Mesenchymal stem cell (in vitro differentiated cells and primary cell): ENCODE results near the gene TEX38.

Experiments used
- DNase-seq: peaks from one replicate; pipeline ENCODE4 v3.0.0-alpha.2; 2013
- H2AFZ ChIP-seq: one replicate; pipeline ENCODE4 v1.6.1; 2013; ENCODE audit warnings: low read depth, mild to moderate bottlenecking, control low read depth, inconsistent platforms, low read length, moderate library complexity
- H2AK5ac ChIP-seq: 2 replicates; pipeline ENCODE4 v1.6.1; 2013; ENCODE audit warnings: low read length, moderate library complexity, mild to moderate bottlenecking, inconsistent platforms; ENCODE audit not compliant: severe bottlenecking
- H2BK120ac ChIP-seq: one replicate; pipeline ENCODE4 v1.6.1; 2013; ENCODE audit warnings: low read depth, mild to moderate bottlenecking, inconsistent platforms, low read length, moderate library complexity
- H2BK12ac ChIP-seq, 2 experiments: one replicate each; pipeline ENCODE4 v1.6.1; 2013; ENCODE audit warnings: inconsistent platforms in 2 of 2, low read length in 2 of 2, mild to moderate bottlenecking in 2 of 2, moderate library complexity in 2 of 2, control low read depth in 1 of 2
- H2BK15ac ChIP-seq: one replicate; pipeline ENCODE4 v1.6.1; 2013; ENCODE audit warnings: mild to moderate bottlenecking, low read depth, inconsistent platforms; ENCODE audit not compliant: poor library complexity, severe bottlenecking
- H2BK5ac ChIP-seq: 2 replicates; pipeline ENCODE4 v1.6.1; 2013; ENCODE audit warnings: low read depth, mild to moderate bottlenecking, low read length, control low read depth, inconsistent platforms; ENCODE audit not compliant: poor library complexity, severe bottlenecking
- H3K14ac ChIP-seq, 2 experiments: one replicate each; pipeline ENCODE4 v1.6.1; 2013; ENCODE audit warnings: inconsistent platforms in 2 of 2, low read length in 2 of 2, control low read depth in 1 of 2, mild to moderate bottlenecking in 1 of 2, moderate library complexity in 1 of 2
- H3K18ac ChIP-seq, 2 experiments: one replicate each; pipeline ENCODE4 v1.6.1; 2013; ENCODE audit warnings: inconsistent platforms in 2 of 2, low read length in 2 of 2, control low read depth in 1 of 2, low read depth in 1 of 2, mild to moderate bottlenecking in 1 of 2
- H3K23ac ChIP-seq, 2 experiments: one replicate each; pipeline ENCODE4 v1.6.1; 2013; ENCODE audit warnings: inconsistent platforms in 2 of 2, low read length in 2 of 2, mild to moderate bottlenecking in 2 of 2, moderate library complexity in 2 of 2, control low read depth in 1 of 2
- H3K27ac ChIP-seq: 2 replicates; pipeline ENCODE4 v1.5.1; 2013; ENCODE audit warnings: mild to moderate bottlenecking, moderate library complexity, low read length, control low read depth, inconsistent platforms; ENCODE audit not compliant: poor library complexity, severe bottlenecking
- H3K27me3 ChIP-seq, 2 experiments: 2 replicates each; pipeline versions ENCODE4 v1.6.1 to v1.7.0; 2013; ENCODE audit warnings: low read length in 2 of 2, mild to moderate bottlenecking in 2 of 2, moderate library complexity in 2 of 2, control low read depth in 1 of 2, inconsistent platforms in 1 of 2; ENCODE audit not compliant: control insufficient read depth in 1 of 2, insufficient read depth in 1 of 2
- H3K36me3 ChIP-seq, 2 experiments: 2 replicates each; pipeline versions ENCODE4 v1.6.1 to v1.7.0; 2013; ENCODE audit warnings: low read length in 2 of 2, control low read depth in 1 of 2, inconsistent platforms in 1 of 2, low read depth in 1 of 2, mild to moderate bottlenecking in 1 of 2; ENCODE audit not compliant: insufficient read depth in 2 of 2, control insufficient read depth in 1 of 2
- H3K4ac ChIP-seq, 2 experiments: one replicate each; pipeline ENCODE4 v1.6.1; 2013; ENCODE audit warnings: inconsistent platforms in 2 of 2, low read length in 2 of 2, mild to moderate bottlenecking in 2 of 2, moderate library complexity in 2 of 2, control low read depth in 1 of 2, low read depth in 1 of 2
- H3K4me1 ChIP-seq: 2 replicates; pipeline ENCODE4 v1.6.1; 2013; ENCODE audit warnings: low read depth, low read length, control low read depth; ENCODE audit not compliant: control insufficient read depth, insufficient read depth
- H3K4me2 ChIP-seq: 2 replicates; pipeline ENCODE4 v1.6.1; 2013; ENCODE audit warnings: low read length, mild to moderate bottlenecking, inconsistent platforms; ENCODE audit not compliant: poor library complexity, severe bottlenecking
- H3K4me3 ChIP-seq, 2 experiments: 2 replicates each; pipeline versions ENCODE4 v1.5.1 to v1.7.0; 2013; ENCODE audit warnings: low read length in 2 of 2, mild to moderate bottlenecking in 2 of 2, control low read depth in 1 of 2, low read depth in 1 of 2; ENCODE audit not compliant: insufficient read depth in 1 of 2
- H3K79me1 ChIP-seq: replicated peaks from 2 replicates; pipeline ENCODE4 v1.6.1; 2013; ENCODE audit warnings: mild to moderate bottlenecking, control low read depth, low read length, inconsistent platforms; ENCODE audit not compliant: poor library complexity, severe bottlenecking
- H3K9ac ChIP-seq: 2 replicates; pipeline ENCODE4 v1.7.0; 2013; ENCODE audit warnings: mild to moderate bottlenecking, low read length, moderate library complexity
- H3K9me3 ChIP-seq: 2 replicates; pipeline ENCODE4 v1.7.0; 2013; ENCODE audit warnings: mild to moderate bottlenecking, low read length; ENCODE audit not compliant: control insufficient read depth
- H4K8ac ChIP-seq: one replicate; pipeline ENCODE4 v1.6.1; 2013; ENCODE audit warnings: inconsistent platforms, mild to moderate bottlenecking, low read length, moderate library complexity
- H4K91ac ChIP-seq: one replicate; pipeline ENCODE4 v1.6.1; 2013; ENCODE audit warnings: mild to moderate bottlenecking, low read length, inconsistent platforms
- WGBS: methylation state at CpG from one replicate; pipeline ENCODE4 v1.1.7; 2013; ENCODE audit warnings: mixed read lengths; 5-methylcytosine and 5-hydroxymethylcytosine counted together

The TEX38 gene

GRCh38 chr1:46646331-46646730 lies 25.3 kb upstream of the TEX38 start:
- H3K23ac ChIP-seq, result no peak overlapping the region
- no peak for DNase-seq
- no peak overlapping the region for H2BK12ac ChIP-seq
- H3K4me3 ChIP-seq, result no peak overlapping the region
- H3K9me3 ChIP-seq, result peaks cover 22% of the 10 kb centered on the region
- no peaks in the 10 kb centered on the region for H3K27me3 ChIP-seq
- no peak overlapping the region for H3K9ac ChIP-seq
- H2BK5ac ChIP-seq, result no peak overlapping the region
- H3K4me1 ChIP-seq, result no peaks in the 10 kb centered on the region
- H3K4ac ChIP-seq, result no peak overlapping the region
- no peak overlapping the region for H2AFZ ChIP-seq
- no peak overlapping the region for H3K18ac ChIP-seq
- 20% methylated on average over 1 of the region's 1 CpG for WGBS
- no peak overlapping the region for H2AK5ac ChIP-seq
- no peak overlapping the region for H3K4me2 ChIP-seq
- H3K36me3 ChIP-seq, result peaks cover 15 to 47% of the 10 kb centered on the region in 2 experiments
- no peak overlapping the region for H4K91ac ChIP-seq
- H3K79me1 ChIP-seq, result no peaks in the 10 kb centered on the region
- H4K8ac ChIP-seq, result no peak overlapping the region
- H2BK15ac ChIP-seq, result no peak overlapping the region
- H3K14ac ChIP-seq, result no peak overlapping the region
- H3K27ac ChIP-seq, result no peak overlapping the region
- no peak overlapping the region for H2BK120ac ChIP-seq

DNA sequence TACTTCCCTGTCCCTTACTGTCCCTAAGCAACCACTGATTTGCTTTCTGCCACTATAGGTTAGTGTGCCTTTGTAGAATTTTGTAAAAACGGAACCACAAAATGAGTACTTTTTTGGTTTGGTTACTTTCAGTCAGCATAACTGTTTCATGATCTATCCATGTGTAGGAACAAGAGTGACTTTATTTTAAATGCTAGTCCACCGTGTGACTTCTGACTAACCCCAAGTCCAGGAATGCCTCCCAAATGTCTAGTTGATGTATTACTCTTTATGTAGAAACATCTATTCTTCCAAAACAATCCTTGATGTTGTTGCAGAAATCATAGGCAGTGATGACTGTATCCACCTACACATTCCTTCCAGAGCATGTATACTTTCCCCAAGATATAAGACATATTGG lies 24.8 kb upstream of the TEX38 start:
- Histone ChIP-seq H2BK120ac (no peak overlapping the region), H3K14ac (no peak overlapping the region), H3K18ac (no peak overlapping the region), H3K27ac (no peak overlapping the region), H3K4me2 (no peak overlapping the region), H3K4me1 (no peaks in the 10 kb centered on the region), H2BK15ac (no peak overlapping the region), H2BK12ac (no peak overlapping the region), H3K79me1 (no peaks in the 10 kb centered on the region), H4K8ac (no peak overlapping the region), H3K36me3 (peaks cover 15 to 43% of the 10 kb centered on the region in 2 experiments), H3K4me3 (no peak overlapping the region), H2BK5ac (no peak overlapping the region), H4K91ac (no peak overlapping the region), H3K27me3 (no peaks in the 10 kb centered on the region), H3K23ac (no peak overlapping the region), H3K9ac (no peak overlapping the region), H2AFZ (no peak overlapping the region), H3K9me3 (peaks cover 22% of the 10 kb centered on the region), H2AK5ac (no peak overlapping the region), H3K4ac (no peak overlapping the region)
- 100% methylated on average over 1 of the region's 2 CpGs for WGBS
- DNase-seq, result no peak

DNA sequence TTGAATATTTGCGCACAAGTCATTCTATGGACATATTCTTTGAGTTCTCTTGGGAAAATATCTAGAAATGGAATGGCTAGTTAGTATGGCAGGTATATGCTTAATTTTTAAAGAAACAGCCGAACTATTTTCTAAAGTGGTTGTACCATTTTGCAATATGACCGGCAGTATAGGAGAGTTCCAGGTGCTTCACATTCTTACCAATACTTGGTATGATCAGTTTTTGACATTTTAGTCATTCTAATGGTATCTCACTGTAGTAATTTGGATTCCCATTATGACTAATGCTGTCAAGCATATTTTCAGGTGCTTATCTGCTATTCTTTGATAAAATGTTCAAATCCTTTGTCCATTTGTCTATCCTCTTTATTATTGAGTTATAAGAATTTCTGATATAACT lies 24.0 kb upstream of the TEX38 start:
- H3K36me3 ChIP-seq, result peaks cover 15 to 43% of the 10 kb centered on the region in 2 experiments
- H3K14ac ChIP-seq, result no peak overlapping the region
- no peak overlapping the region for H2BK120ac ChIP-seq
- peaks cover 22% of the 10 kb centered on the region for H3K9me3 ChIP-seq
- H4K91ac ChIP-seq, result no peak overlapping the region
- H3K23ac ChIP-seq, result no peak overlapping the region
- H3K4me1 ChIP-seq, result no peaks in the 10 kb centered on the region
- no peak overlapping the region for H2BK5ac ChIP-seq
- no peak overlapping the region for H2AFZ ChIP-seq
- H3K4me2 ChIP-seq, result no peak overlapping the region
- no peak overlapping the region for H3K9ac ChIP-seq
- H3K27ac ChIP-seq, result no peak overlapping the region
- no peak overlapping the region for H2BK12ac ChIP-seq
- H3K4me3 ChIP-seq, result no peak overlapping the region
- no peak overlapping the region for H2AK5ac ChIP-seq
- no peak overlapping the region for H4K8ac ChIP-seq
- no peaks in the 10 kb centered on the region for H3K27me3 ChIP-seq
- no peak overlapping the region for H3K4ac ChIP-seq
- DNase-seq, result no peak
- no peak overlapping the region for H3K18ac ChIP-seq
- no peaks in the 10 kb centered on the region for H3K79me1 ChIP-seq
- 99% methylated on average over 2 of the region's 3 CpGs for WGBS
- no peak overlapping the region for H2BK15ac ChIP-seq

DNA sequence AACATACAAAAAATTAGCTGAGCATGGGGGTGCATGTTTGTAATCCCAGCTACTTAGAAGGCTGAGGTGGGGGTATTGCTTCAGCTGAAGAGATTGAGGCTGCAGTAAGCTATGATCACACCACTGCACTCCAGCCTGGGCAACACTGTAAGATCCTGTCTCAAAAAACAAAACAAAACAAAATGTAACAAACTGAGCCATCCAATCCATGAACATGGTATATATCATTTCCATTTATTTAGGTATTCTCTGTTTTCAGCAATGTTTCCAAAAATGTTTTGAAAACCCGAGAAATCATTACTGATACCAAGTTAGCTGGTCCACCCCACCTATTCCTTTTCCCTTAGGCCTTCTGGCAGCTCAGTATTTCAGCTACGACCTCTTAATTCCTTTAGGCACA lies 21.9 kb upstream of the TEX38 start:
- Histone ChIP-seq H2AK5ac (no peak overlapping the region), H2BK120ac (no peak overlapping the region), H3K27ac (no peak overlapping the region), H3K9ac (no peak overlapping the region), H3K14ac (no peak overlapping the region), H2AFZ (no peak overlapping the region), H3K4me3 (no peak overlapping the region), H4K8ac (no peak overlapping the region), H3K27me3 (no peaks in the 10 kb centered on the region), H3K23ac (no peak overlapping the region), H3K4me1 (no peaks in the 10 kb centered on the region), H2BK12ac (no peak overlapping the region), H3K79me1 (no peaks in the 10 kb centered on the region), H3K18ac (no peak overlapping the region), H3K9me3 (peaks cover 22% of the 10 kb centered on the region), H4K91ac (no peak overlapping the region), H3K4me2 (no peak overlapping the region), H3K36me3 (peaks cover 15 to 46% of the 10 kb centered on the region in 2 experiments), H2BK15ac (no peak overlapping the region), H3K4ac (no peak overlapping the region), H2BK5ac (no peak overlapping the region)
- DNase-seq, result no peak
- 92% methylated on average over 2 of the region's 2 CpGs for WGBS
